PC-3 (cell line): ENCODE data around the gene CACNA1S. TPM values are rescaled to one million over a fixed set of nuclear protein-coding genes. Genes with fewer than 3 reads are reported as not detected.
A peak's percentile ranks its signal among the peaks of the same experiment; 100 is the strongest.

ENCODE experiments used
- ATAC-seq: fragments of 200-7000 bp; cut with Tn5 transposase; 2 replicates; pipeline ENCODE4 v1.9.1; 2020; ENCODE audit warnings: mild to moderate bottlenecking, moderate library complexity
- BruUV-seq: library from RNA; stranded (reverse); fragments of 400-500 nt; replicated peaks from 2 replicates; lab custom pipeline; 2021; lab: Mats Ljungman, UMichigan
- CTCF ChIA-PET: fragments of 300-600 bp; sonication (Branson Sonifier 250); formaldehyde crosslinking; loops from one replicate; lab custom pipeline; 2022; ENCODE audit warnings: antibody characterized with exemption; lab: Charles Lee
- POLR2A ChIA-PET: fragments of 300-600 bp; sonication (Branson Sonifier 250); formaldehyde crosslinking; loops from one replicate; lab custom pipeline; 2022; ENCODE audit warnings: antibody characterized with exemption; ENCODE audit not compliant: unreplicated experiment; lab: Charles Lee
- DNase-seq: peaks from one replicate; pipeline ENCODE4 v3.0.0-alpha.2; 2015
- H2AFZ ChIP-seq: fragments of 300-600 bp; sonication (generic); 2 replicates; pipeline ENCODE4 v1.6.0; 2016; ENCODE audit warnings: antibody characterized with exemption, low read length
- H3F3A ChIP-seq: fragments of 300-600 bp; sonication (generic); one replicate; pipeline ENCODE4 v1.6.0; 2017; ENCODE audit warnings: antibody characterized with exemption, low read length, control low read depth, mild to moderate bottlenecking; ENCODE audit not compliant: unreplicated experiment
- H3K27ac ChIP-seq: fragments of 300-600 bp; sonication (generic); 2 replicates; pipeline ENCODE4 v1.5.1; 2016; ENCODE audit warnings: mild to moderate bottlenecking, low read length
- H3K27me3 ChIP-seq: fragments of 300-600 bp; sonication (generic); 2 replicates; pipeline ENCODE4 v1.6.1; 2016; ENCODE audit warnings: low read length, mixed read lengths
- H3K36me3 ChIP-seq: fragments of 300-600 bp; sonication (generic); 2 replicates; pipeline ENCODE4 v1.6.1; 2016; ENCODE audit warnings: low read depth, mixed run types, low read length, mixed read lengths
- H3K4me1 ChIP-seq: fragments of 300-600 bp; sonication (generic); 2 replicates; pipeline ENCODE4 v1.5.1; 2016; ENCODE audit warnings: low read length; ENCODE audit not compliant: insufficient read depth
- H3K4me2 ChIP-seq: fragments of 300-600 bp; sonication (generic); 2 replicates; pipeline ENCODE4 v1.6.0; 2016; ENCODE audit warnings: low read length
- H3K4me3 ChIP-seq: fragments of 300-600 bp; sonication (generic); 2 replicates; pipeline ENCODE4 v1.5.1; 2016; ENCODE audit warnings: mild to moderate bottlenecking, low read length, mixed read lengths
- H3K79me2 ChIP-seq: fragments of 300-600 bp; sonication (generic); 2 replicates; pipeline ENCODE4 v1.6.1; 2017; ENCODE audit warnings: low read length, mixed read lengths
- H3K9ac ChIP-seq: fragments of 300-600 bp; sonication (generic); 2 replicates; pipeline ENCODE4 v1.6.0; 2016; ENCODE audit warnings: mild to moderate bottlenecking, low read length
- H3K9me2 ChIP-seq: fragments of 300-600 bp; sonication (generic); replicated peaks from 2 replicates; pipeline ENCODE4 v1.6.1; 2016; ENCODE audit warnings: mixed run types, low read length, mixed read lengths
- H3K9me3 ChIP-seq: fragments of 300-600 bp; sonication (generic); 2 replicates; pipeline ENCODE4 v1.6.1; 2016; ENCODE audit warnings: low read length, mixed read lengths
- H4K20me1 ChIP-seq: fragments of 300-600 bp; sonication (generic); 2 replicates; pipeline ENCODE4 v1.6.1; 2016; ENCODE audit warnings: low read length, mixed read lengths
- EZH2 ChIP-seq: fragments of 300-600 bp; sonication (generic); IDR thresholded peaks from one replicate; pipeline ENCODE4 v1.6.1; 2017; ENCODE audit warnings: antibody characterized with exemption, mild to moderate bottlenecking, low read length; ENCODE audit not compliant: unreplicated experiment
- EZH2phosphoT487 ChIP-seq: fragments of 300-600 bp; sonication (generic); IDR thresholded peaks from 2 replicates; pipeline ENCODE4 v1.6.1; 2018; ENCODE audit warnings: mild to moderate bottlenecking, antibody characterized with exemption, low read length, borderline replicate concordance
- intact Hi-C: fragments of 100-400 bp; cut with micrococcal nuclease; formaldehyde crosslinking; loops from 2 replicates; pipeline ENCODE4 v1.9.0; 2023
- total RNA-seq: library from RNA; depleted of rRNA; stranded (reverse); fragments of >200 nt; gene quantifications from 2 replicates; pipeline ENCODE4 v1.2.3, GENCODE V29; 2014
- TF ChIP-seq, protein P1 (sequence below): fragments of 300-600 bp; sonication (generic); conservative IDR thresholded peaks from 2 replicates; pipeline ENCODE4 v1.5.1; 2017; ENCODE audit warnings: antibody characterized with exemption, low read depth, mild to moderate bottlenecking, low read length

CACNA1S gene
- total RNA-seq, 1 experiment from 2014 or later: not detected

DNA sequence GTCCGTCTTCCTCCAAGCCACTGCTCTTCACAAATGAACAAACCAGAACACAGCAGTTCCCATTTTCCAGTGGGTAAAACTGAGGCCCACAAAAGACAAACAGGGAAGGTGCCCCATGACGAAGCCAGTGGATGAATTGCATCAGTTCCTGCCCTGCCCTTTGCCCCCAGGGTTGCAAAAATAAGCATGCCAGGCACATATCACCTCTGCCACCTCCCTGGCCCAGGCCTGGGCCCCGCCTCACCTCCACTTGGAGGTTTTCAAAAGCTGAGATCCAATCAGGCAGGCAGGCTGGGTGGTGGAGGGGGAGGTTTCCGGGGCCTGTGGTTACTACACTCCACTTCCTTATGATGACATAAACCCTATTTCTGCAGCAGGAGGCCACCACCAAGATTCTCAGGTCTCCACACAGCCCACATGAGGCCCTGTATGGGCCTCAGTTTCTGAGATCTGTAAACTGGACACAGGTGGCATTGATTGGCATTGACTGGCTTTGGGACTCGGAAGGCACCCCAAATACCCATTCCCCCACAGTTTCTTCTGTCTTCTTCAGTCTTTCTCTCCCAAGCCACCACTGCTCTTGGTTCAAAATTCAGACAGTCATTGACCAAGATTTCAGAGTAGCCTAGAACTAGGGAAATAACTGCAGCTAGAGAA lies 92.8 kb downstream of the CACNA1S start:
- peaks cover 11% of the 10 kb centered on the region for H3K4me1 ChIP-seq
- H2AFZ ChIP-seq: no peak overlapping the region

DNA sequence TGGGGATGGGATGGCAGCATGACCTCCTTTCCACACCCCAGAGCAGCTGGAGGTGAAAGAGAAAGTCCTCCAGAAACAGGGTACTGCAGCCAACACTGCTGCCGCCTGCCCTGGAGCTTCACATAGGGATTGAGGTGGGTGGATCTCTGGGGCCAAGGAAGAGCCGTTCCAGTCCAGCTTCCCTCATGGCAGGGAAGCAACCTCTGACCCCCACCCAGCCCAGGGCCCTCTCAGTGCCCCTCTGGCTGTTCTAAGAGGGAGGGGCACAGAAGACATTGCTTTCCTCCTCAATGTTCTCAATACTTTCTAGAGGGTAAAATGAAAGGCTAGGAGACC lies 94.4 kb downstream of the CACNA1S start:
- Histone ChIP-seq H3K9me2 (no peaks in the 10 kb centered on the region), H3K27ac (no peak overlapping the region), H4K20me1 (no peaks in the 10 kb centered on the region), H3K4me2 (no peak overlapping the region), H2AFZ (no peak overlapping the region), H3K4me3 (no peak overlapping the region), H3F3A (no peaks in the 10 kb centered on the region), H3K9me3 (no peaks in the 10 kb centered on the region), H3K36me3 (no peaks in the 10 kb centered on the region), H3K27me3 (peaks cover 38% of the 10 kb centered on the region), H3K4me1 (peaks cover 11% of the 10 kb centered on the region), H3K9ac (no peak overlapping the region), H3K79me2 (no peaks in the 10 kb centered on the region)
- CTCF ChIA-PET: interaction anchor here (0.6 kb wide), 1 partner anchor 46 kb away, joined by 4 read pairs; no protein-coding TSS in a partner anchor
- BruUV-seq: no TSS peak
- POLR2A ChIA-PET: no interaction called here
- intact Hi-C loops: no loop called here
- DNase-seq (no peak), ATAC-seq (no peak)
- TF ChIP-seq, protein P1, sequence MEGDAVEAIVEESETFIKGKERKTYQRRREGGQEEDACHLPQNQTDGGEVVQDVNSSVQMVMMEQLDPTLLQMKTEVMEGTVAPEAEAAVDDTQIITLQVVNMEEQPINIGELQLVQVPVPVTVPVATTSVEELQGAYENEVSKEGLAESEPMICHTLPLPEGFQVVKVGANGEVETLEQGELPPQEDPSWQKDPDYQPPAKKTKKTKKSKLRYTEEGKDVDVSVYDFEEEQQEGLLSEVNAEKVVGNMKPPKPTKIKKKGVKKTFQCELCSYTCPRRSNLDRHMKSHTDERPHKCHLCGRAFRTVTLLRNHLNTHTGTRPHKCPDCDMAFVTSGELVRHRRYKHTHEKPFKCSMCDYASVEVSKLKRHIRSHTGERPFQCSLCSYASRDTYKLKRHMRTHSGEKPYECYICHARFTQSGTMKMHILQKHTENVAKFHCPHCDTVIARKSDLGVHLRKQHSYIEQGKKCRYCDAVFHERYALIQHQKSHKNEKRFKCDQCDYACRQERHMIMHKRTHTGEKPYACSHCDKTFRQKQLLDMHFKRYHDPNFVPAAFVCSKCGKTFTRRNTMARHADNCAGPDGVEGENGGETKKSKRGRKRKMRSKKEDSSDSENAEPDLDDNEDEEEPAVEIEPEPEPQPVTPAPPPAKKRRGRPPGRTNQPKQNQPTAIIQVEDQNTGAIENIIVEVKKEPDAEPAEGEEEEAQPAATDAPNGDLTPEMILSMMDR: no peak
- TF ChIP-seq EZH2: no peak
- no peak for TF ChIP-seq EZH2phosphoT487

More for the DNA sequence above, 92.8 kb downstream of the CACNA1S start:
- DNase-seq (peak; percentile 73), ATAC-seq (peak; percentile 18; the same call in 1 of the 2 replicates)
- Histone ChIP-seq H3K79me2 (no peaks in the 10 kb centered on the region), H3K4me3 (no peak overlapping the region), H3K4me2 (no peak overlapping the region), H3K27me3 (peaks cover 48% of the 10 kb centered on the region), H4K20me1 (no peaks in the 10 kb centered on the region), H3K27ac (no peak overlapping the region), H3F3A (no peaks in the 10 kb centered on the region), H3K9me2 (no peaks in the 10 kb centered on the region), H3K9me3 (no peaks in the 10 kb centered on the region), H3K36me3 (no peaks in the 10 kb centered on the region), H3K9ac (no peak overlapping the region)
- ChIA-PET CTCF (no interaction called here), POLR2A (interaction anchor here (0.5 kb wide), 1 partner anchor 165 kb away, joined by 4 read pairs; no protein-coding TSS in a partner anchor)
- TF ChIP-seq EZH2: no peak
- TF ChIP-seq, protein P1: no peak
- no peak for TF ChIP-seq EZH2phosphoT487
- intact Hi-C loops: no loop called here
- BruUV-seq: no TSS peak
